Body of pancreas (tissue), 4 donors: ENCODE measurements around the gene TAF5. TPM values are rescaled to one million over a fixed set of nuclear protein-coding genes. Genes with fewer than 3 reads are reported as not detected.
"Not testable (repeated sequence)": the region's sequence is repeated elsewhere in the genome, so short reads cannot be mapped to it uniquely, and the experiment has no call there.

Source experiments
- ATAC-seq: fragments of 150-250 bp; one replicate; pipeline ENCODE4 v1.9.1; 2016
- DNase-seq, 4 donors: peaks; one replicate each; pipeline ENCODE4 v3.0.0-alpha.2; 2019
- H3K27ac ChIP-seq, 4 donors: fragments of 200-600 bp; sonication (generic); 1 replicate in 3 of 4; 2 replicates in 1 of 4; pipeline versions ENCODE4 v1.5.1 to v1.6.1; 2016 to 2019; ENCODE audit warnings: mild to moderate bottlenecking in 1 of 4, mixed read lengths in 1 of 4, moderate library complexity in 1 of 4
- H3K27me3 ChIP-seq, 2 donors: fragments of 200-600 bp; sonication (generic); one replicate each; pipeline ENCODE4 v1.6.0; 2016; ENCODE audit warnings: mild to moderate bottlenecking in 1 of 2
- H3K36me3 ChIP-seq, 2 donors: fragments of 200-600 bp; sonication (generic); replicated peaks in 1 of 2; 2 replicates each; pipeline ENCODE4 v1.5.1; 2016; ENCODE audit warnings: low read depth in 2 of 2; ENCODE audit not compliant: insufficient read depth in 1 of 2
- H3K4me1 ChIP-seq: fragments of 200-600 bp; sonication (generic); one replicate; pipeline ENCODE4 v1.6.0; 2016
- H3K4me3 ChIP-seq, 2 donors: fragments of 200-600 bp; sonication (generic); 1 replicate in 1 of 2; 2 replicates in 1 of 2; pipeline ENCODE4 v1.5.1; 2016 to 2019
- H3K9me3 ChIP-seq, 3 donors: fragments of 200-600 bp; sonication (generic); 1 replicate in 2 of 3; 2 replicates in 1 of 3; pipeline ENCODE4 v1.5.1; 2016
- POLR2A ChIP-seq, 3 donors: fragments of 450-650 bp; IDR thresholded peaks; one replicate each; pipeline ENCODE4 v1.6.1; 2016; ENCODE audit warnings: antibody characterized with exemption in 3 of 3, mild to moderate bottlenecking in 2 of 3
- WGBS, 2 donors: methylation state at CpG; one replicate each; pipeline ENCODE4 v1.1.5; 2017; 5-methylcytosine and 5-hydroxymethylcytosine counted together
- intact Hi-C: fragments of 100-400 bp; cut with DNase I; formaldehyde crosslinking; loops from one replicate; pipeline ENCODE4 v1.15.1; 2023
- total RNA-seq, 2 donors: library from RNA; depleted of rRNA; stranded (reverse); fragments of >200 nt; gene quantifications; one replicate each; pipeline ENCODE4 v1.1.0, GENCODE V29; 2016
- TF ChIP-seq, protein P1 (sequence below), 7 experiments: fragments of 450-650 bp in 4 of 7; fragments of 200-600 bp in 3 of 7; sonication (generic) in 3 of 7; IDR thresholded peaks; one replicate each; pipeline ENCODE4 v1.5.1; 2016 to 2019; ENCODE audit warnings: antibody characterized with exemption in 7 of 7

Gene TAF5
- total RNA-seq, 2 donors from 2014 or later: 2.0 to 5.7 TPM

DNA sequence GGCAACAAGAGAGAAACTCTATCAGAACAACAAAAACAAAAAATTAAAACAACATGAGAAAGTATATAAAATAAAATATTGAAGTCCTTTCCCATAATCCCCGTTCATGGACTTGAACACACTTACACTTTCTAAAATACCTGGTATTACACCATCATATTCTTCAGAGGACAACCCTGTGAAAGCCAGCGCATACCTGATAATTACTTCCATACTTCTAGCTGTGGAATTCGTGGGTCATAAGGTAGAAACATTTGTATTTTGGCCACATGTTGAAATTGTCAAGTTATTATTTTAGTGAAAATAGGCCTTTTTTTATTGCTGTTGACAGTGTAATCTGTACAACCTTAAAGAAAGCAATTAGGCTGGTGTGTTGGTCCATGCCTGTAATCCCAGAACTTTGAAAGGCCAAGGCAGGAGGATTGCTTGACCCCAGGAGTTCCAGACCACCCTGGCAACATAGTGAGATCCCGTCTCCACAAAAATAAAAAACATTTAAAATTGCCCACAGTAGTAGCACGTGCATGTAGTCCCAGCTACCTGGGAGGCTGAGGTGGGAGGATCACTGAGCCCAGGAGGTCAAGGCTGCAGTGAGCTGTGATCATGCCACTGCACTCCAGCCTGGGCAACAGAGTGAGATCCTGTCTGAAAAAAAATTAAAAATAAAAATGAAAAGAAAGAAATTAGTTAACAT, 11.7 kb upstream of the TAF5 start:
- TF ChIP-seq, protein P1, sequence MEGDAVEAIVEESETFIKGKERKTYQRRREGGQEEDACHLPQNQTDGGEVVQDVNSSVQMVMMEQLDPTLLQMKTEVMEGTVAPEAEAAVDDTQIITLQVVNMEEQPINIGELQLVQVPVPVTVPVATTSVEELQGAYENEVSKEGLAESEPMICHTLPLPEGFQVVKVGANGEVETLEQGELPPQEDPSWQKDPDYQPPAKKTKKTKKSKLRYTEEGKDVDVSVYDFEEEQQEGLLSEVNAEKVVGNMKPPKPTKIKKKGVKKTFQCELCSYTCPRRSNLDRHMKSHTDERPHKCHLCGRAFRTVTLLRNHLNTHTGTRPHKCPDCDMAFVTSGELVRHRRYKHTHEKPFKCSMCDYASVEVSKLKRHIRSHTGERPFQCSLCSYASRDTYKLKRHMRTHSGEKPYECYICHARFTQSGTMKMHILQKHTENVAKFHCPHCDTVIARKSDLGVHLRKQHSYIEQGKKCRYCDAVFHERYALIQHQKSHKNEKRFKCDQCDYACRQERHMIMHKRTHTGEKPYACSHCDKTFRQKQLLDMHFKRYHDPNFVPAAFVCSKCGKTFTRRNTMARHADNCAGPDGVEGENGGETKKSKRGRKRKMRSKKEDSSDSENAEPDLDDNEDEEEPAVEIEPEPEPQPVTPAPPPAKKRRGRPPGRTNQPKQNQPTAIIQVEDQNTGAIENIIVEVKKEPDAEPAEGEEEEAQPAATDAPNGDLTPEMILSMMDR (IDR thresholded peaks at IDR 0.05): no peak
- TF ChIP-seq POLR2A (IDR thresholded peaks at IDR 0.05): no peak
- intact Hi-C loops: no loop called here
- H3K36me3 ChIP-seq: no peaks in the 10 kb centered on the region
- no peak overlapping the region for H3K4me3 ChIP-seq
- ATAC-seq (no peak), DNase-seq (no peak)
- peaks cover 5% of the 10 kb centered on the region for H3K4me1 ChIP-seq
- H3K9me3 ChIP-seq: no peaks in the 10 kb centered on the region
- H3K27ac ChIP-seq: no peak overlapping the region
- 68 to 75% methylated on average over 5 of the region's 5 CpGs for WGBS, 2 donors
- no peaks in the 10 kb centered on the region for H3K27me3 ChIP-seq

DNA sequence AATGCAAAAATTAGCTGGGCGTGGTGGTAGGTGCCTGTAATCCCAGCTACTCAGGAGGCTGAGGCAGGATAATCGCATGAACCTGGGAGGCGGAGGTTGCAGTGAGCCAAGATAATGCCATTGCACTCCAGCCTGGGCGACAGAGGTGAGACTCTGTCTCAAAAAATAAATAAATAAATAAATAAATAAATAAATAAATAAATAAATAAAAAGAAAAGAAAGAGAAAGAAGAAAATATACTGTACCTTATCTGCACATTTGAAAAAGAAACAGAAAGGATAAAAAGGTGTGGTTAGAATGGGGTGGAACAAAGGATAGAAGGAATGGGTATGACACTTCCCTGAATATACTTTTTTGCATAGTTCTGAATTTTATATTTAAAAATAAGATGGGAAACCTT, 8.3 kb upstream of the TAF5 start:
- H3K27me3 ChIP-seq, DNase-seq, intact Hi-C loops, H3K9me3 ChIP-seq, H3K27ac ChIP-seq, H3K4me3 ChIP-seq, ATAC-seq, H3K36me3 ChIP-seq, H3K4me1 ChIP-seq: not testable (repeated sequence)
- 87 to 88% methylated on average over 4 of the region's 4 CpGs for WGBS, 2 donors

DNA sequence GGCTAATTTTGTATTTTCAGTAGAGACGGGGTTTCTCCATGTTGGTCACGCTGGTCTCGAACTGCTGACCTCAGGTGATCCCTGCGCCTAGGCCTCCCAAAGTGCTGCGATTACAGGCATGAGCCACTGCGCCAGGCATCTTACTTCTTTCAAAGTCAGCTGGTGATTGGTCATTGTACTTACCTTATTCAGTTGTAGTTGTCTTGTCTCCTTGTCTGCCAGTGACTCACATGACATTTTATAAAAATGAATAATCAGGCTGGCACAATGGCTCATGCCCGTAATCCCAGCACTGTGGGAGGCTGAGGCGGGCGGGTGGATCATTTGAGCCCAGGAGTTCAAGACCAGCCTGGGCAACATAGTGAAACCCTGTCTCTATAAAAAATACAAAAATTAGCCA, 7.0 kb upstream of the TAF5 start:
- DNase-seq, H3K9me3 ChIP-seq, H3K4me1 ChIP-seq, H3K4me3 ChIP-seq, H3K36me3 ChIP-seq, intact Hi-C loops, ATAC-seq, H3K27me3 ChIP-seq, H3K27ac ChIP-seq: not testable (repeated sequence)
- 80 to 89% methylated on average over 9 of the region's 9 CpGs for WGBS, 2 donors

DNA sequence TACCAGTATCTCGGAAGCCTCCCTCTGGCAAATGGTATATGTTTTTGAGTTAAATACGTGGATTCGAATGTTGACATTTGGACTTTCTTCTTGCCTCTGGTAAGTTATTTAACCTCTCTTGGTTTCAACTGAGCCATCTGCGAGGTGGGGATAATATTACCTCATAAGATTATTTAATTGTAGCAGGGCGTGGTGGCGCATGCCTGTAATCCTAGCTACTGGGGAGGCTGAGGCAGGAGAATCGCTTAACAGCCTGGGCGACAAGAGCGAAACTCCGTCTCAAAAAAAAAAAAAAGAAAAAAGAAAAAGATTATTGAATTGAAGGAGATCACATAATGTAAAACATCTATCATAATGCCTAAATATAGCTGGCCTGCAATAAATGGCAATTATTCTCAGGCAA, 396 bp upstream of the TAF5 start:
- intact Hi-C loops: no loop called here
- Histone ChIP-seq H3K27me3 (no peaks in the 10 kb centered on the region), H3K9me3 (no peaks in the 10 kb centered on the region), H3K27ac (peak overlapping the region; percentile 53 to 87 (median 77)), H3K4me1 (peaks cover 27% of the 10 kb centered on the region), H3K4me3 (peak overlapping the region; percentile 15 to 89), H3K36me3 (no peaks in the 10 kb centered on the region)
- TF ChIP-seq, protein P1 (IDR thresholded peaks at IDR 0.05): no peak
- no peak for TF ChIP-seq POLR2A (IDR thresholded peaks at IDR 0.05)
- no peak for DNase-seq
- peak; percentile 1 for ATAC-seq
- 40 to 42% methylated on average over 10 of the region's 10 CpGs for WGBS, 2 donors

DNA sequence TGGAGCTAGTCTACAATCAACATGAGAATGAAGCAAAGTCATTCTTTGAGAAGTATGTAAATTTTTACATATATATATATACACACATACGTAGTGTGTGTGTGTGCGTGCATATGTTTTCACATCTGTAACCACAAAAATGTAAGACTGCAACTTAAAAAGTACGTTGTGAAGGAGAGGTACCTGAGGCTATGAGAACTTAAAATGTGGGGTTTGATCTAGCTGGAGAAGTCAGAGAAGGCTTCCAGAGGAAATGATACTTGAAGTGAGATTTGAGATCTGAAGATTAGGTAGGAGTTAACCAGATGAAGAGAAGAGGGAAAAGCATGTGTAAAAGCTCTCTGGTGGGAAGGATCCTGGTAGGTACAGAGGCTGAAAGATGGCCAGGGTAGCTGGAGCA, 5.8 kb downstream of the TAF5 start:
- Histone ChIP-seq H3K4me1 (peaks cover 23% of the 10 kb centered on the region), H3K27me3 (no peaks in the 10 kb centered on the region), H3K36me3 (peaks cover 4 to 9% of the 10 kb centered on the region in 2 donors), H3K9me3 (no peaks in the 10 kb centered on the region), H3K27ac (no peak overlapping the region), H3K4me3 (no peak overlapping the region)
- TF ChIP-seq POLR2A (IDR thresholded peaks at IDR 0.05): no peak
- TF ChIP-seq, protein P1 (IDR thresholded peaks at IDR 0.05): no peak
- ATAC-seq: no peak
- no peak for DNase-seq
- WGBS, 2 donors: 90% methylated on average over 3 of the region's 3 CpGs
- intact Hi-C loops: no loop called here

DNA sequence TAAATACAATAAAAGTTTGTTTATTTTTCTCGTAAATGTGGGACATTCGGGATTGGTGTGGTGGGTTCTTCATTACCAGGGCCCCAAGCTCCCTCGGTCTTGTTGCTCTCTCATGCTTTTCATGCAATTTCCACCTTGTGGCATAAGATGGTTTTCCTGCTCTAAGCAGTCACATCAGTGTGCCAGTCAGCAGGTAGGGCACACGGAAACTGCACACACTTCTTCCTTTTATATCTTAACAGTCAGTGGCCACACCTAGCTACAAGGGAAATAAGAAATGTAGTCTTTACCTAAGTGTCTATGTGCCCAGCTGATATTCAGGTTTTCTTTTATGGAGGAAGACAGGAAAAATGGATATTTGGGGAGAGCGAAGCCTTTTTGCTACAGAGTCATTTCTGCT, 6.5 kb downstream of the TAF5 start:
- H3K27me3 ChIP-seq: no peaks in the 10 kb centered on the region
- intact Hi-C loops: no loop called here
- no peak overlapping the region for H3K4me3 ChIP-seq
- ATAC-seq: no peak
- TF ChIP-seq POLR2A (IDR thresholded peaks at IDR 0.05): no peak
- TF ChIP-seq, protein P1 (IDR thresholded peaks at IDR 0.05): no peak
- H3K4me1 ChIP-seq: peaks cover 16% of the 10 kb centered on the region
- peaks cover 4 to 11% of the 10 kb centered on the region in 2 donors for H3K36me3 ChIP-seq
- H3K27ac ChIP-seq: no peak overlapping the region
- DNase-seq: no peak
- WGBS, 2 donors: 92 to 97% methylated on average over 5 of the region's 5 CpGs
- H3K9me3 ChIP-seq: no peaks in the 10 kb centered on the region
